Smooth muscle cell (in vitro differentiated cells): ENCODE measurements around the gene EPN3. TPM values are rescaled to one million over a fixed set of nuclear protein-coding genes. Genes with fewer than 3 reads are reported as not detected.

ENCODE experiments used
- DNase-seq: peaks from one replicate; lab custom pipeline; 2025; ENCODE audit not compliant: unreplicated experiment; lab: John Stamatoyannopoulos, UW
- H2AFZ ChIP-seq: fragments of 200-600 bp; sonication (generic); 2 replicates; pipeline ENCODE4 v1.6.0; 2016; ENCODE audit warnings: antibody characterized with exemption, low read depth, mild to moderate bottlenecking
- H3F3A ChIP-seq: fragments of 200-600 bp; sonication (generic); 2 replicates; pipeline ENCODE4 v1.6.0; 2017; ENCODE audit warnings: antibody characterized with exemption, low read depth
- H3K27ac ChIP-seq: fragments of 200-600 bp; sonication (generic); 2 replicates; pipeline ENCODE4 v1.5.1; 2016; ENCODE audit warnings: low read depth, mild to moderate bottlenecking
- H3K27me3 ChIP-seq: fragments of 200-600 bp; sonication (generic); 2 replicates; pipeline ENCODE4 v1.6.1; 2016; ENCODE audit warnings: low read depth, mild to moderate bottlenecking
- H3K36me3 ChIP-seq: fragments of 200-600 bp; sonication (generic); 2 replicates; pipeline ENCODE4 v1.5.1; 2016; ENCODE audit warnings: low read depth
- H3K4me1 ChIP-seq: fragments of 200-600 bp; sonication (generic); 2 replicates; pipeline ENCODE4 v1.5.1; 2016; ENCODE audit warnings: low read depth
- H3K4me2 ChIP-seq: fragments of 200-600 bp; sonication (generic); 2 replicates; pipeline ENCODE4 v1.6.0; 2016; ENCODE audit warnings: mild to moderate bottlenecking
- H3K4me3 ChIP-seq: fragments of 200-600 bp; sonication (generic); 2 replicates; pipeline ENCODE4 v1.5.1; 2016; ENCODE audit warnings: mild to moderate bottlenecking
- H3K79me2 ChIP-seq: fragments of 200-600 bp; sonication (generic); 2 replicates; pipeline ENCODE4 v1.6.0; 2016; ENCODE audit warnings: low read depth, mild to moderate bottlenecking
- H3K9ac ChIP-seq: fragments of 200-600 bp; sonication (generic); 2 replicates; pipeline ENCODE4 v1.6.0; 2016; ENCODE audit warnings: low read depth
- H3K9me3 ChIP-seq: fragments of 200-600 bp; sonication (generic); replicated peaks from 2 replicates; pipeline ENCODE4 v1.5.1; 2016; ENCODE audit warnings: low read depth
- H4K20me1 ChIP-seq: fragments of 200-600 bp; sonication (generic); 2 replicates; pipeline ENCODE4 v1.6.0; 2016; ENCODE audit warnings: low read depth
- CTCF ChIP-seq: fragments of 200-600 bp; sonication (generic); IDR thresholded peaks from 2 replicates; pipeline ENCODE4 v1.5.1; 2017; ENCODE audit warnings: borderline replicate concordance, mild to moderate bottlenecking, antibody characterized with exemption; ENCODE audit not compliant: insufficient read depth, poor library complexity, severe bottlenecking
- WGBS: methylation state at CpG from one replicate; pipeline ENCODE4 v1.1.7; 2016; ENCODE audit warnings: low lambda C conversion rate; 5-methylcytosine and 5-hydroxymethylcytosine counted together
- polyA plus RNA-seq: library from polyadenylated mRNA; unstranded; fragments of >200 nt; fragmentation: Nextera tagmentation; extraction: Ambion mirVana; gene quantifications from 2 replicates; pipeline ENCODE4 v1.2.1, GENCODE V29; 2016
- total RNA-seq: library from RNA; depleted of rRNA; stranded (reverse); fragments of >200 nt; gene quantifications from 2 replicates; pipeline ENCODE4 v1.2.3, GENCODE V29; 2014

EPN3 gene
- total and polyA plus RNA-seq, 2 experiments from 2014 or later, result 3.9 to 5.1 TPM

DNA sequence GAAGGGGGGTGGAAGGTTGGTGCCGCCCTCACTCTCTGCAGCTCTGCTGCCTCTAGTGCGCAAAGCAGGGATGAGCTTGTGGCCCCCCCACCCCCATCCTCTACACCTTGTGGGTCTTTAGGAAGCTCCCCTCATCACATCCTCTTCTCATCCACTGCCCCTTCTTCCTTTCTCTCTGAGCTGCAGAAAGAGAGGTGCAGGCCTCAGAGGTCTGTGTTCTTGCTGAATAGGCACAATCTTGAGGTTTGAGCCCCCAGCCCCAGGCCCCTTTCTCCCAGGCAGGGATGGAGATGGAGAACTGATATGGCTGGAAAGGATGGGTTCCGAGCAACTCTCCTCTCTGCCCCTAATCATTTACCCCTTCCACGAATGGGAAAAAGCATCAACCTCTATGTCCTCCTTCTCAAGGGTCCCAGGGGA, 30.6 kb downstream of the EPN3 start:
- H3K4me2 ChIP-seq, result no peak overlapping the region
- 54% methylated on average over 4 of the region's 4 CpGs for WGBS
- H3K27ac ChIP-seq, result no peak overlapping the region
- no peak for DNase-seq
- no peaks in the 10 kb centered on the region for H4K20me1 ChIP-seq
- no peaks in the 10 kb centered on the region for H3K36me3 ChIP-seq
- H3K4me3 ChIP-seq, result no peak overlapping the region
- peaks cover 54% of the 10 kb centered on the region for H3K27me3 ChIP-seq
- H2AFZ ChIP-seq, result no peak overlapping the region
- H3F3A ChIP-seq, result peaks cover 3% of the 10 kb centered on the region
- TF ChIP-seq CTCF, result no peak
- no peak overlapping the region for H3K9ac ChIP-seq
- no peaks in the 10 kb centered on the region for H3K9me3 ChIP-seq
- no peaks in the 10 kb centered on the region for H3K79me2 ChIP-seq
- peaks cover 41% of the 10 kb centered on the region for H3K4me1 ChIP-seq

DNA sequence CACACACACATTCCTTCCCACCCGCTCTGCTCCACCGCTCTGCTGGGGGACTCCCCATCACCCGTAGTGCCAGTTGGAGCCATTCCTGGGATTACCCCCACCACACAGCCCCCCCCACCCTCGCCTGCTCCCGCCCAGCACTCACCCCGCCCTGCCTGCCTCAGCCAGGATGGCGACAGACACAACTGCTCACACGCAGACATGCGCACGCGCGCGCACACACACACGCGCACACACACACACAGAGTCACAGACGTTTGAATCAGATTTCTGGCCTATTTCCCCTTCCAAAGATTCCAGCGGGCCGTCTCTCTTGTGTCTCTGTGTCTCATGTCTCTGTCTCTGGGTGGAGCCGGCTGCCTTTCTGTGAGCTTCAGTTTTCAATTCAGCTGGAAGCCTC, 32.4 kb downstream of the EPN3 start:
- Histone ChIP-seq H4K20me1 (no peaks in the 10 kb centered on the region), H3K27ac (peak overlapping the region; percentile 38), H3K9me3 (no peaks in the 10 kb centered on the region), H3F3A (no peaks in the 10 kb centered on the region), H3K36me3 (no peaks in the 10 kb centered on the region), H3K9ac (peak overlapping the region; percentile 35), H3K4me3 (peak overlapping the region; percentile 12), H3K4me1 (peaks cover 31% of the 10 kb centered on the region), H2AFZ (no peak overlapping the region), H3K79me2 (no peaks in the 10 kb centered on the region), H3K27me3 (peaks cover 37% of the 10 kb centered on the region), H3K4me2 (peak overlapping the region; percentile 64)
- DNase-seq, result peak; percentile 21
- TF ChIP-seq CTCF, result no peak
- 22% methylated on average over 19 of the region's 19 CpGs for WGBS

DNA sequence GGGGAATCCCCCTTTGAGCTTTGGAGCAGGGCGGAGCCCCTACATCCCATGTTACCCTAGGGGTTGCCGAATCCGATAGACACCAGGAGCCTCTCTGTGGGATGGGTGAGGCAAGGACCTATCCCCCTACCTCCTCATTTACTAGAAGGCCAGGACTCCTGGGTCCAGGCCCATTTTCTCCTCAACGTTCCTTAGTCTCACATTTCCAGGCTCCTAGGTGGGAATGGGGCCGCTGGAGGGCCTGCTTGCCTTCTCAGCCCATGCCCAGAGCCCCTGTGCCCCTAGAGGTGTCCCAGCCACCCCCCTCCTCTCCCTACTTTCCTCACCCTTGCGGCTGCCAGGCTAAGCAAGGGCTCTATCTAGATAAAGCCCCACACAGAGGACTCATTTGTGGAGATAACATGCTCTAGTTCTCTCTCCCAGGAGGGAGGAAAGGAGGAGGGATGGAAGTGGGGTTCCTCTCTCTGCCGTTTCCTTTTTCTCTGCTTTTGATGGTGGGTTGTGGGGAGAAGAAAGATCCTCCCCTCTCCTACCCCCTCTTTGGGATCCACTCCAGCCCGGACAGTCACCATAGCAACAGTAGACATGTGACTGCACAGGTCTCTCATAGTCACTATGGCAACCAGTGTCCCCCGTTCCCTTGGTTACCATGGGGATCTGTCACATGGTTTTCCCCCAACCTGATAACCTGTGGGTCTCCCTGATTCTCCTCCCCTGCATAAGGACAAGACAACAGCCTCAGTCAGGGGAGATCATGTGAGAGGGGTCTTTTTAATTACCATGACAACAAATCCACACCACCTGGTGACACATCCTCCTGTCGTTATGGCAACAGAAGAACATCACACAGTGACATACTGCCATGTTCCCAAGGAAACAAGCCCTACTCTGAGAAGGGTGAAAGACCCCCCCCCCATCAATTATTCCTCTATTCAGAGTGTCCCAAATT, 33.1 kb downstream of the EPN3 start:
- no peaks in the 10 kb centered on the region for H3F3A ChIP-seq
- H3K36me3 ChIP-seq, result no peaks in the 10 kb centered on the region
- no peaks in the 10 kb centered on the region for H3K9me3 ChIP-seq
- peaks cover 31% of the 10 kb centered on the region for H3K4me1 ChIP-seq
- peak overlapping the region; percentile 74 for H3K9ac ChIP-seq
- H2AFZ ChIP-seq, result no peak overlapping the region
- peaks cover 37% of the 10 kb centered on the region for H3K27me3 ChIP-seq
- no peak for TF ChIP-seq CTCF
- no peaks in the 10 kb centered on the region for H3K79me2 ChIP-seq
- H4K20me1 ChIP-seq, result no peaks in the 10 kb centered on the region
- DNase-seq, result no peak
- H3K4me2 ChIP-seq, result peak overlapping the region; percentile 64
- H3K27ac ChIP-seq, result peak overlapping the region; percentile 38
- no peak overlapping the region for H3K4me3 ChIP-seq
- 57% methylated on average over 10 of the region's 10 CpGs for WGBS
